HG03095 (cell line): Measurements from ENCODE around the gene CRELD2.

Source experiments
- ATAC-seq: cut with Tn5 transposase; IDR thresholded peaks from one replicate; pipeline ENCODE4 v1.9.1; 2021; ENCODE audit warnings: moderate library complexity; ENCODE audit not compliant: unreplicated experiment

The CRELD2 gene

GRCh38 chr22:49928555-49929210 lies 10.2 kb downstream of the CRELD2 start:
- ATAC-seq = no peak

DNA sequence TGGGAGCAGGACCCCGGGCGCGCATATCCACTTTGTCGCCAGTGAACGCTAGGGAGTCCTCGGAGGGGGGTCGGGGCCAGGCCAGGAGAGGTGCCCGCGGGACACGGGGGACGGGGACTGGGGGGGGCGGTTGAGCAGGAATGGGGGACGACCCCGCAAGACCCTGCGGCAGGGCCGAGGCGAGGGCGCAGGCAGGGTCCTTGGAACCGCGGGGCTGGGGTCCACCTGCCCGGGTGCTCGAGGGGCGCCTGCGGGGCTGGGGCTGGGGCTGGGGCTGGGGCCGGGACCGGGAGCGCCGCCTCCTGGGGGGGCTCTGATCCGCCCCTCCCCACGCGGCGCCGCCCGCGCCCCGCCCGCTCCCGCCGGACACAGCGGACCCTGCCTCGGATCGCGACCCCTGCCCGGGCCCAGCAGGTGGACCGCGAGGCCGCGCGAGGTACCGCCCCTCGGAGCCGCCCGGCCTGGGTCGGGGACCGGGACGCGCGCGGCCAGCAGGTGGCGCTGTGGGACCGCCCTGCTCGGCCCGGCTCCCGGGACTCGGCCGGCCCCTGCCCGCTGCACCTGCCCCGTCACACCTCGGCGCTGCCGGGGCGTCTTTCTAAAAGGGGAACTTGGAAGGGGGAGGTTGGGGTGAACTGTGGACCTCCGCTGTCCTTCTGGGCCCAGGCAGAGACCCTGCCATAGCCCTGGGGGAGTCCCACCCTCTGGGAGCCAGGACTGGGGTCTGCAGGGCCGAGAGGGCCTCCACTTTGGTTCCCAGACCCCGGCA lies 11.0 kb downstream of the CRELD2 start:
- no peak for ATAC-seq

GRCh38 chr22:49929994-49930575 lies 11.7 kb downstream of the CRELD2 start:
- no peak for ATAC-seq

DNA sequence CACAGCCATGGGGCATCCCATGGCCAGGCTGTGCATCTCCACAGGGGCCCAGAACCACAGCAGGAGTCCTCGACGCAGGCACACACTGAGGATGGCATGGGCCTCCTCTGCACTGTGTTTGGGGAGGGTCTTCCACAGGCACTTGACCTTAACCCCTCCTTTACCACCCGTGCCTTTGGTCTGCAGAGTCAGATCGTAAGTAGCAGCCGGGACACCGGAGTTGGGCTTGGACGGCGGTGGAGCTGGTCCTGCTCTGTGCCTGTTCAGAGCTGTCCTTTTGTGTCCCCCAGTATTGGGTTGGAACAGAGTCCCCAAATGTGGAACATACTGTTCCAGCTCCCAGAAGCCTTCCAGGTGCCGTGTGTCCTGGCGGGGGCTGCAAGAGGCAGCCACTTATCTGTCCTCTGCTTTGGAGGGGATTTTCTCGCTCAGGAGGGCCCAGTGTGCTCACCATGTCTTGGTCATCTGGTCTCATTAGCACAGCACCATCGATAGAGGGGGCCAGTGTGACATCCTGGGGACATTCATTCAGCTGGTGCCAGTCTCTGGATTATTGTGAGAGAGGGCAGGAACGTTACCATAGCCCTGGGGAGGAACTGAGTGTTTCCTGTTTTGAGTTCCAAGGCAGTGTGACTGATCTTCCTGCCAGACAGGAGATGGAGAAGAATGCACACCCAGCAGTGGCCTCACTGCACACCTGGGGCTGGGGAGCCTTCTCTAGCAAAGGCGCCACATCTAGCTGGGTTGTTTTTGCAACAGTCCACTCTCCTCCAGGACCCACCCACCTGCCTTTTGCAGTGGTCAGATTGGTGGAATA lies 12.4 kb downstream of the CRELD2 start:
- no peak for ATAC-seq

- no peak for ATAC-seq
Observed at GRCh38 chr22:49933236-49934159, 15.1 kb downstream of the CRELD2 start.

DNA sequence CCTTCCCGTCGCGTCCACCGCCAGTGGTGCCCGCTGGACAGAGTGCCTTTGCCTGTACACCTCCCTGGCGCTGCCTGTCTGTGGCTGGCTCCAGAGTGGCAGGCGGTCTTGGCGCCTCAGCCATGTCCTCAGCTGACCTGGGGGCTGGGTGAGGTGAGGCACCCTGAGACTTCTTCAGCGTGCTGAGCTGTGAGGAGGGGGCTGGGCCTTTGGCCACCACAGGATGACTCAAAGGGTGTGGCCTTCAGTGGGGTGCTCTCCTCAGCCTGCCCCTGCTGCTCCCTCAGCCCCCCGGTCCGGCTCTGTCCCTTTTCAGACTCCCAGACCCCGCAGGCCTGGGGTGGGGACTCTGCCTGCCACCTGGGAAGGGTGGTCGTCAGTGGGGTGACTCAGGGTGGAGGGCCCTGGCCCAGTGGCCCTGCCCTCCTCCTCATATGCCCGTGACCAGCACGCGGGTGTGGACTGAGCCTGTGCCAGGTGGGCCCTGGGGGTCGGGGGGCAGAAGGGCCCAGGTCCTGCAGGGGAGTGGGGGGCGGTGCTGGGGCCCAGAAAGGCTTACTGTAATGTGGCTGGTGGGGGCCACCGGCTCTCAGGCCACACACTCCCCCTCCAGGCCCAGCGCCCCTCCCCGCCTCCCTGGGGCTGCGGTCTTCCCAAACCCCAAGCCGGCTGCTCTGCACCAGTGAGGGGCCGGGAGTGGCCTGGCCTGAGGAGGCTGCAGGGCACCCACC lies 15.9 kb downstream of the CRELD2 start:
- ATAC-seq = no peak

DNA sequence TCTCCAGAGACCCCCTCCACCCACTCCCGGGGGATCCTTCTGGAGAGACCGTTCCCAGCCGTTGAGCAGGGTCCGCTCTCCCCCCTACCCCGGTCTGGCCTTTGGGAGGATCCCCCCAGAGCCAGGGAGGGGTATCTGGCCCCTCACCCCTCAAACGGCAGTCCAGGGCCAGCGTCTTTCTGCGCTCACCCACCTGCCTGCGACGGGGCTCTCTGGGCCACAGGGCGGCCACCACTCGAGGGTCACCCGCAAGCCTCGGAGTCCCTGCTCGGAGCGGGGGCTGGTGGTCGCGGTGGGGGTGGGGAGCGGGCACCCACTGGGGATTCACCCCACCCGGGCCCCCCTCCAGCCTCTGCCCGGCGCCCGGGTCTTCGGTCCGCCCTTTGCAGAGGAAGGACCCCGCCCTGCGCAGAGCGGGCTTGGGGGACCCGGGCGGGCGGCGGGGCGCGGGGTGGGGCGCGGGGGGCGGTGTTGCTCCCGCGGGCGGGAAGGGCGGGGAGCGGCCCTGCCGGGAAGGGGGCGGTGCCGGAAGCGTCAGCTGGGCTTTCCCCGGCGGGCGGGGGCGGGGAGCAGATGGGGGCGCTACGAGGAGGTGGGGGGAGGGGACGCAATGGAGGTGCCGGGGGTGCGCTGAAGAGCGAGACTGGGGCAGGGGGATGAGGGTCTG lies 16.6 kb downstream of the CRELD2 start:
- ATAC-seq = no peak

DNA sequence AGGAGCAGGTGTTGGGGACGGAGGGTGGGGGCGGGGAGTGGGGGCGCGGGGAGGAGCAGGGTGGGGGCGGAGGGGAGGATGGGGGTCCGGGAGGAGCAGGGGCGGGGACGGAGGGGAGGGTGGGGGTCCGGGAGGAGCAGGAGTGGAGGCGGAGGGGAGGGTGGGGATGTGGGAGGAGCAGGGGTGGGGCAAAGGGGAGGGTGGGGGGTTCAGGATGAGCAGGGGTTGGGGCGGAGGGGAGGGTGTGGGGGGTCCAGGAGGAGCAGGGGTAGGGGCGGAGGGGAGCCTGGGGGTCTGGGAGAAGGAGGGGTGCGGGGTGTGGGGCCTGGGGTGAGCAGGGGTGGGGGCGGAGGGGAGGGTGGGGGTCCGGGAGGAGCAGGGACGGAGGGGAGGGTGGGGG lies 17.1 kb downstream of the CRELD2 start:
- no peak for ATAC-seq

- ATAC-seq = peak; percentile 54
Observed at GRCh38 chr22:49936018-49936972, 17.9 kb downstream of the CRELD2 start.

DNA sequence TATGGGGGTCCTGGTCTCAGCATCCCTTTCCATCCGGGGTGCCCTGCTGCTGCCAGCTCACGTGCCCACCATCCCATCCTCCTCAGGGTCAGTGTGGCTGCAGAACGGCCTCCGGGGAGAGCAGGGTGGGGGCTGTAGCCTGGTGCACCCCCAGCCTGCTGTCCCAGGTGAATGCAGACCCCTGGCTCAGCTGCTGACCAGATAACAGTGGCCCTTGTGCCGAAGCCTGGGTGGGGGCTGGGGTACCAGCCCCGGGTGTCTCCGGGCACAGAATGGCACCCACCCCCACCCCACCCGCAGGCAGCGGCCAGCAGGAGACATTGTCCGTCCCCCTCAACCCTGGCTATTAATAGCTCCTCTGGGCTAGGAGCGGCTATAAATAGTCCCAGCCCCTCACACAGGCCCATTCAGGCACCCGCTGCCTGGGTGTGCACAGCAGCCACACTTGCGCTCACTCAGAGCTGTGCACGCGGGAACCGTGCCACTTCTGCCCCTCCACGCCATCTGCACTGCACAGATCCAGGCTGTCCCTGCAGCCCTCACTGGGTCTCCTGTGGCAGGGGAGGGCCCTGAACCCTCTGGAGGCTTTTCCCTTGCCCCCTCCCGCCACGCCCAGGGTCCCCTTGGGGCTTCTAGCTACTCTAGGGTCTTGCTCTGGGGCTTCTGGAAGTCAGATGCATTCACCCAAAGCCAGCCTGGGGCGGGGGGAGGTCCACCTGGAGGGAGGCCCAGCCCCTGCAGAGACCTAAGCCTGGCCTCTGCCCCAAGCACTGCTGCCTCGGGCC lies 18.7 kb downstream of the CRELD2 start:
- no peak for ATAC-seq

GRCh38 chr22:49937758-49938564 lies 19.5 kb downstream of the CRELD2 start:
- ATAC-seq = no peak

DNA sequence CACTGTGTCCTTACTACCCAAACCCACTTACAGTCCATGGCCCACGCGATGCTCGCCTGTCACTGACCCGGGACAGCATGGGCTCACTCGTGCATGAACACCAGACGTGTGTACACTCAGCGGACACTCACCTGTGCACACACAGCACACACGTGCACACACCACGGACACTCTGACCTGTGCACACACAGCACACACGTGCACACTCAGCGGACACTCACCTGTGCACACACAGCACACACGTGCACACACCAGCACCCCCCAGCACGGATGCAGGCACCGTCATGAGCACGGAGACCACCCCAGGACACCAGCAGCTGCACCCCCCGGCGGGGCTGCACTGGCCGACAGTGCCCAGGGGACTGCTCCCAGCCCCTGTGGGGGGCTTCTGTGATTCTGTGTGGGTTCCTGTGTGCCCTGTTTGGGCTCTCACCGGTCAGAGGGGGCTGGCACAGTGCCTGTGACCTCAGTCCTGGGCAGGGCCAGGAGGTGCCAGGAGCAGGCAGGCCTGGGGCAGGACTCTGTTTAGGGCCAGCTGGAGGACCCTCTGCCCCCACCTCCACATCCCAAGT lies 20.2 kb downstream of the CRELD2 start:
- no peak for ATAC-seq

DNA sequence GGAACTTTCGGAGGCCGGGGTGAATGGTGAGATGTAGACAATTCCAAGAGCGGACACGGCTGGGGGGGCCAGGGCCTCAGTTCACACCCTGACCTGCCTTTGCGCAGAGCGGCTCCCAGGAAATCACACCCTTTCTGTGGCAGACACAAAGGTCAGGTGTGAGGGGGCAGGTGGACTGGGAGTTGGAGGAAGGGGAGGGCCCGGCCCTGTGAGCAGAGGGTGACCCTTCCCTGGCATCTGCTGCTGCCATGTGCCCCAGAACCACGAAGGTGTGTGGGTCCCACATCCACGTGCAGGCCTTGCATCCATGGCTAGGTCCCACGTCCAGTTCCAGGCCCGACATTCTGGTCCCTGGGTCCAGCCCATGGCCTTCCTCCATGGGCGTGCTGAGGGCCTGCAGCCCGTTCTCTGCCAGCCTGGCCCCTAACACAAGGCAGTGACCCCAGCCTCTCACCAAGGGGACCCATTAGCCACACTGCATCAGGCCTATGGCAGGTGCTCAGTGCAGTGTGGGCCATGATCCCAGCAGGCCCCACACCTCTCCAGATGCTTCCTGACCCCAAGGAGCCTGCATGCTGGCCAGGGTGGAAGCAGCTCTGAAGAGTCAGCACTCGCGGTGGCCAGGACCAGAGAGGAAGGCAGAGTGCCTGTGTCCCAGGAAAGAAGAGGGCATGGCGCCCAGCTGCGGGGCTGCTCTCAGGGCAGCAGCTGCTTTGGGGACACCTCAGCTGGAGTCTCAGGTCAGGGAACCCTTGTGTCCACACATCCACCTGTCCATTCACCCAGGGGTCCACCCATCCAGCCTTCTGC lies 23.3 kb downstream of the CRELD2 start:
- ATAC-seq = no peak

DNA sequence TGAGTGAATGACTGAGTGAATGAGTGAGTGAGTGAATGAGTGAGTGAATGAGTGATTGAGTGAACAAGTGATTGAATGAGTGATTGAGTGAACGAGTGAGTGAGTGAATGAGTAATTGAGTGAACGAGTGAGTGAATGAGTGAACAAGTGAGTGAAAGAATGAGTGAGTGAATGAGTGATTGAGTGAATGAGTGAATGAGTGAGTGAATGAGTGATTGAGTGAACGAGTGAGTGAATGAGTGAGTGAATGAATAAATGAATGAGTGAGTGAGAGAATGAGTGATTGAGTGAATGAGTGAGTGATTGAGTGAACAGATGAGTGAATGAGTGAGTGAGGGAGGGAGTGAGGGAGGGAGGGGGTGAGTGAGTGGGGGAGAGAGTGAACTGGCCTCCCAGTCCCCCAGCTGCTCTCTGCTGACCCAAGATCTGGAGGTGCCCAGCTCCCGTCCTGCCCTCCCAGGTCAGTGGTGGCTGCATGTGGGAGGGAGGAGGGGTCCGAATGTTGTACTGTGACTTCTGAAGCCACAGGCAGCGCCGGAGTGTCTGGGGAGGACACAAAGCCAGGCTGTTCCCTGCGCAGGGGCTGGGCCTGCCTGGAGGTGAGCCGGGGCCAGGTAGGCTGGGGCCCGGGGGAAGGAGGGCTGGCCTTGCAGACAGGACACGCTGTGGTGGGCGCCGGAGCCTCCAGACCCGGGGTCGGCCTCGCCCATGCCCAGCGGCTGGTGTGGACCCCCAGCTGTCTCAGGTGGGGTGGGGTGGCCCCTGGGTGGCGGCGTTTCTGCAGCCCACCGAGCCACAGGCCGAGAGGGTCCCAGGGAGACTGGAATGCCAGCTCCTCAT lies 24.4 kb downstream of the CRELD2 start:
- ATAC-seq = no peak
